Neural progenitor cell (in vitro differentiated cells): ENCODE measurements around the gene SPTAN1. TPM values are rescaled to one million over a fixed set of nuclear protein-coding genes. Genes with fewer than 3 reads are reported as not detected.
A peak's percentile ranks its signal among the peaks of the same experiment; 100 is the strongest.

Experiments used
- DNase-seq: peaks from one replicate; pipeline ENCODE4 v3.0.0-alpha.2; 2016; ENCODE audit warnings: low spot score
- H2AFZ ChIP-seq: fragments of 200-600 bp; sonication (generic); replicated peaks from 2 replicates; pipeline ENCODE4 v1.6.1; 2016; ENCODE audit warnings: antibody characterized with exemption
- H3F3A ChIP-seq: fragments of 200-600 bp; sonication (generic); 2 replicates; pipeline ENCODE4 v1.6.1; 2016; ENCODE audit warnings: antibody characterized with exemption, low read depth
- H3K27ac ChIP-seq: fragments of 200-600 bp; sonication (generic); 2 replicates; pipeline ENCODE4 v1.5.1; 2016; ENCODE audit warnings: mild to moderate bottlenecking
- H3K27me3 ChIP-seq: fragments of 200-600 bp; sonication (generic); 2 replicates; pipeline ENCODE4 v1.6.1; 2016; ENCODE audit warnings: mild to moderate bottlenecking, moderate library complexity
- H3K36me3 ChIP-seq: fragments of 200-600 bp; sonication (generic); 2 replicates; pipeline ENCODE4 v1.5.1; 2016
- H3K4me1 ChIP-seq: fragments of 200-600 bp; sonication (generic); 2 replicates; pipeline ENCODE4 v1.6.1; 2016; ENCODE audit warnings: mixed run types
- H3K4me2 ChIP-seq: fragments of 200-600 bp; sonication (generic); 2 replicates; pipeline ENCODE4 v1.6.1; 2016
- H3K4me3 ChIP-seq: fragments of 200-600 bp; sonication (generic); 2 replicates; pipeline ENCODE4 v1.5.1; 2016
- H3K79me2 ChIP-seq: fragments of 200-600 bp; sonication (generic); 2 replicates; pipeline ENCODE4 v1.6.1; 2016; ENCODE audit warnings: low read depth
- H3K9ac ChIP-seq: fragments of 200-600 bp; sonication (generic); 2 replicates; pipeline ENCODE4 v1.6.1; 2016
- H3K9me3 ChIP-seq: fragments of 200-600 bp; sonication (generic); 2 replicates; pipeline ENCODE4 v1.5.1; 2016; ENCODE audit warnings: low read depth
- H4K20me1 ChIP-seq: fragments of 200-600 bp; sonication (generic); 2 replicates; pipeline ENCODE4 v1.6.1; 2016; ENCODE audit warnings: low read depth
- H3K27ac Mint-ChIP-seq: 3 replicates; pipeline ENCODE4 v1.8.0; 2021; ENCODE audit warnings: mixed read lengths
- H3K27me3 Mint-ChIP-seq: 2 replicates; pipeline ENCODE4 v1.8.0; 2022; ENCODE audit warnings: low read depth, mild to moderate bottlenecking, inconsistent platforms, moderate library complexity, mixed read lengths; ENCODE audit not compliant: insufficient read depth
- H3K36me3 Mint-ChIP-seq: 3 replicates; pipeline ENCODE4 v1.8.0; 2021; ENCODE audit warnings: mixed read lengths
- H3K4me1 Mint-ChIP-seq: 3 replicates; pipeline ENCODE4 v1.8.0; 2021; ENCODE audit warnings: mixed read lengths
- H3K4me3 Mint-ChIP-seq: 3 replicates; pipeline ENCODE4 v1.8.0; 2021; ENCODE audit warnings: mild to moderate bottlenecking, moderate library complexity, mixed read lengths
- H3K9me3 Mint-ChIP-seq: 3 replicates; pipeline ENCODE4 v1.8.0; 2020; ENCODE audit warnings: mixed read lengths
- CTCF ChIP-seq: fragments of 200-600 bp; sonication (generic); IDR thresholded peaks from 2 replicates; pipeline ENCODE4 v1.5.1; 2017; ENCODE audit warnings: antibody characterized with exemption, mild to moderate bottlenecking
- EZH2 ChIP-seq: fragments of 200-600 bp; sonication (generic); IDR thresholded peaks from 2 replicates; pipeline ENCODE4 v1.6.1; 2017; ENCODE audit warnings: antibody characterized with exemption, mild to moderate bottlenecking, moderate library complexity
- EZH2phosphoT487 ChIP-seq: fragments of 200-600 bp; sonication (generic); IDR thresholded peaks from 2 replicates; pipeline ENCODE4 v1.6.1; 2017; ENCODE audit warnings: antibody characterized with exemption
- total RNA-seq: library from RNA; depleted of rRNA; stranded (reverse); fragments of >200 nt; gene quantifications from 2 replicates; pipeline ENCODE4 v1.2.3, GENCODE V29; 2015; ENCODE audit warnings: low replicate concordance

Gene SPTAN1
- total RNA-seq, 1 donor from 2014 or later: 112 TPM

DNA sequence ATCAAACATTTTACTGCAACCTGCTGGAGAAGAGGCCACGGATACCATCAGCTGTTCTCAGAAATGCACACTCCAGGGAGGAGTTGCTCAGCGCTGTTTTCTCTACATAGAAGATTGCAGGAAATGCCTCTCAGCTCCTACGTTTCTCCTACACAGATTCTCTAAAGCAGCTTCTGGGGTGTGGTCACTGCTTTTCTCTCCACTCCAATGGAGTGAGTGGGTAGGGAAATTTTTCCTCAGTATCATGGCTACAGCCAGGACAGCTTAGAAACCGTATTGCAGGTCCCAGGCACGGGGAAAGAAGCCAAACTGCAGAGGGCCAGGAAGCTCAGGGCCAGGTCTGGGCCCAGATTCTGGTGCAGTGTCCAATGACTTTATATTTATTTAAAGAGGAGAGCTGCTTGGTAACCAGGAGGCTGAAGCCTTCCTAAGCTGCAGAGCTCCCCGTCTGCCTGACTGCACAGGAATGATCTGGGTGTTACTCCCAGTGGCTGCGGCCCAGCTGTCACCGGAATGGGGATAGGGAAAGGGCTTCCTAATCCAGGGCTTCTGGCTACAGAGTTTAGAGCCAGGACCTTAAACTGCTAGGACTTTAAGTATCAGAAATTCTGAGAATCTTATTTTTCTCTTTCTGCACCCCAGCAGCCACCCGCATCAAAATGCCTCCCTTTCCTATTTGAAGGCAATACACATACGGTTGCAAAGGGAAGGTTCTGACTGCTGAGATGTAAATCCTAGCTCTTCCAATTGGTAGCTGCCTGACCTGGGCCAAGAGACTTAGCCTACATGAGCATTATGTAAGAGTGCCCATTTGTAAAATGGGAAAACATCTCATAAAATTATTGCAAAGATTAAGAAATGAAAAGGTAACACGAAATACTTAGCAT lies 1.4 kb upstream of the SPTAN1 start:
- Histone ChIP-seq H3K4me1 (peaks cover 28% of the 10 kb centered on the region), H2AFZ (no peak overlapping the region), H3K27ac (no peak overlapping the region)

DNA sequence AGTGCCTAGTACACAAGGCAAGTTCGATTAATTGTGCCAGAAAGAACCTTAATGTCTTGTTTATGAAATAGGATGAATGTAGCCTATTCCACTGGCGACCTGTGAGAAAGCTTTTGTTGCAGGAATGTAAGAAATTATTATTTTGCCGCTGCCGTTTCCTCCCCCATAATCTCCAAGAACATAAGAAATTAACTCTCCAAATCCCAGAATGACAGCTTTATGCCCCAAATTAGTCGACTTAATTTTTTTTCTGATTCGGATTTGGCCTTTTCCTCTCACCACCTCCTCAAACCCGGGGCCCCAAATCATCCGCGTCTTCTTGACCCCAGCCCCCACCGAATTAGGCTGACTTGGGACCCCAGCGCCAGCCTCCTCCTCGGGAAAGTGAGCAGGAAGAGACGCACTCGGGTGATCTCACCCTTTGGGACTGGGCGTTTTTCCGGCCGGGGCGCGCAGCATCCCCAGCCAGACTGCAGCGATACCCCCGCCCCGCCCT lies 682 bp upstream of the SPTAN1 start:
- Mint-ChIP-seq H3K9me3 (no peaks in the 10 kb centered on the region), H3K36me3 (no peaks in the 10 kb centered on the region), H3K27ac (peak overlapping the region; percentile 22), H3K27me3 (peaks cover 2% of the 10 kb centered on the region), H3K4me3 (peak overlapping the region; percentile 92), H3K4me1 (peaks cover 33% of the 10 kb centered on the region)
- peaks cover 38% of the 10 kb centered on the region for H3K79me2 ChIP-seq
- H3K4me1 ChIP-seq: peaks cover 28% of the 10 kb centered on the region
- peak overlapping the region; percentile 35 for H3K9ac ChIP-seq
- peak overlapping the region; percentile 84 for H3K4me2 ChIP-seq
- peak overlapping the region; percentile 94 for H3K4me3 ChIP-seq
- H3K27ac ChIP-seq: no peak overlapping the region
- DNase-seq: no peak
- no peaks in the 10 kb centered on the region for H3K9me3 ChIP-seq
- no peaks in the 10 kb centered on the region for H3K27me3 ChIP-seq
- TF ChIP-seq EZH2phosphoT487 (no peak), EZH2 (no peak), CTCF (no peak)
- H2AFZ ChIP-seq: peak overlapping the region; percentile 64
- H3F3A ChIP-seq: peaks cover 21% of the 10 kb centered on the region
- no peaks in the 10 kb centered on the region for H3K36me3 ChIP-seq
- peaks cover 35% of the 10 kb centered on the region for H4K20me1 ChIP-seq

More for the DNA sequence above, 1.4 kb upstream of the SPTAN1 start:
- H3K9me3 Mint-ChIP-seq: no peaks in the 10 kb centered on the region
- Histone ChIP-seq H3K9ac (no peak overlapping the region), H3K36me3 (no peaks in the 10 kb centered on the region), H3F3A (peaks cover 21% of the 10 kb centered on the region), H3K4me2 (peak overlapping the region; percentile 84), H3K9me3 (no peaks in the 10 kb centered on the region), H4K20me1 (peaks cover 30% of the 10 kb centered on the region), H3K4me3 (peak overlapping the region; percentile 94), H3K27me3 (no peaks in the 10 kb centered on the region), H3K79me2 (peaks cover 31% of the 10 kb centered on the region)
- peak overlapping the region; percentile 31 for H3K27ac Mint-ChIP-seq
- H3K4me3 Mint-ChIP-seq: peak overlapping the region; percentile 92
- H3K4me1 Mint-ChIP-seq: peaks cover 31% of the 10 kb centered on the region
- no peak for TF ChIP-seq CTCF
- no peak for TF ChIP-seq EZH2phosphoT487
- no peak for TF ChIP-seq EZH2
- DNase-seq: peak; percentile 88
- peaks cover 2% of the 10 kb centered on the region for H3K27me3 Mint-ChIP-seq
- no peaks in the 10 kb centered on the region for H3K36me3 Mint-ChIP-seq

DNA sequence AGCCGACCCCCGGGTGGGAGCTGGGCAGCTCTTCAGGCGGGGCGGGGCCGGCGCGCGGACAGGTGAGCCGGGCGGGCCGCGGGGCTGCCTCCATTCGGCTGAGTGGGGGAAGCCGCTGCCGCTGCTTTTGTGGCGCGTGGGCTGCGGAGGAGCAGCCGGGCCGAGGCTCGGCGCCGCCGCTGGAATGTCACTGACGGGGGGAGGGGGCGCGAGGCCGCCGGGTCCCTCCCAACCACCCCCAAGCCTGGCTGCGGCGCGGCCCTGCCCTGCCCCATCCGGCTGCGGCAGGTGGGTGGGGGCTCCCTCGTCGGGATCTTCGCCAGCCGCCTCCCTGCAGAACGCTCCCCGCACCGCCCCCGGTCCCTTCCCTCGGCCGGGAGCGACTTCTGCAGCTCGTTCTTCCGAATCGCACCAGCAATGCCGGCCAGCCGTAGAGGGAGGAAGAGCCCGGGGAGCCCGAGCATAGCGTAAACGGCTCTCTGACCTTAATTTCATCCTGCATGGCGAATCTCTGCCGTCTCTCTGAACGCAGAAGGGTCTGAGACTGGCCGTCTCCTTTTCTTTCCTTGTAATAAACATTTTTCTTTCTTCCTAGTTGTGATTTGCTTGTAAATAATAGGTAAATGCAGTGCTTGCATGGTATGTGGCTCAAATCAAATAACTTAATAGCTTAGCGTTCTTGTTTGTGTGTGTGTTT lies 505 bp downstream of the SPTAN1 start:
- no peaks in the 10 kb centered on the region for H3K9me3 ChIP-seq
- H3K27ac ChIP-seq: peak overlapping the region; percentile 76
- peaks cover 43% of the 10 kb centered on the region for H4K20me1 ChIP-seq
- TF ChIP-seq EZH2: no peak
- TF ChIP-seq CTCF: no peak
- no peak for TF ChIP-seq EZH2phosphoT487
- no peaks in the 10 kb centered on the region for H3K9me3 Mint-ChIP-seq
- peak overlapping the region; percentile 94 for H3K4me3 ChIP-seq
- no peaks in the 10 kb centered on the region for H3K27me3 ChIP-seq
- H3K27me3 Mint-ChIP-seq: peaks cover 2% of the 10 kb centered on the region
- H3K36me3 Mint-ChIP-seq: no peaks in the 10 kb centered on the region
- peak overlapping the region; percentile 20 for H2AFZ ChIP-seq
- no peak overlapping the region for H3K4me3 Mint-ChIP-seq
- H3K79me2 ChIP-seq: peaks cover 47% of the 10 kb centered on the region
- H3K27ac Mint-ChIP-seq: no peak overlapping the region
- H3K4me1 ChIP-seq: peaks cover 28% of the 10 kb centered on the region
- peak overlapping the region; percentile 76 for H3K9ac ChIP-seq
- H3K4me1 Mint-ChIP-seq: peaks cover 41% of the 10 kb centered on the region
- H3K4me2 ChIP-seq: peak overlapping the region; percentile 91
- H3K36me3 ChIP-seq: no peaks in the 10 kb centered on the region
- peak; percentile 86 for DNase-seq
- H3F3A ChIP-seq: peaks cover 21% of the 10 kb centered on the region
